NCI-H2081 treated with DMSO at 0.1 percent for 48 hours (cell line): ENCODE data around the gene GRK6.
"Not testable (repeated sequence)": the region's sequence is repeated elsewhere in the genome, so short reads cannot be mapped to it uniquely, and the experiment has no call there.

Experiments used
- DNase-seq: peaks from one replicate; lab custom pipeline; 2025; lab: John Stamatoyannopoulos, UW

GRK6 gene

GRCh38 chr5:177471610-177472356 is 45.3 kb downstream of the GRK6 start:
- no peak for DNase-seq

- DNase-seq, result no peak
Observed at GRCh38 chr5:177472460-177473442, 46.3 kb downstream of the GRK6 start.

GRCh38 chr5:177473443-177474001 is 47.0 kb downstream of the GRK6 start, which contains the start of gene DBN1:
Gene DBN1, minus strand, starts transcription at chr5:177473634. Its CDS starts 113 bp downstream, at chr5:177473521.
- DNase-seq, result no peak

- no peak for DNase-seq
Observed at GRCh38 chr5:177474002-177474476, 47.6 kb downstream of the GRK6 start.

- no peak for DNase-seq
Observed at GRCh38 chr5:177474846-177475562, 48.5 kb downstream of the GRK6 start.

- no peak for DNase-seq
Observed at GRCh38 chr5:177475563-177476427, 49.3 kb downstream of the GRK6 start.

- no peak for DNase-seq
Observed at GRCh38 chr5:177476531-177477233, 50.2 kb downstream of the GRK6 start.

GRCh38 chr5:177477701-177478477 is 51.4 kb downstream of the GRK6 start:
- no peak for DNase-seq

- no peak for DNase-seq
Observed at GRCh38 chr5:177478711-177479646, 52.5 kb downstream of the GRK6 start.

- DNase-seq, result no peak
Observed at GRCh38 chr5:177479774-177480173, 53.3 kb downstream of the GRK6 start.

GRCh38 chr5:177482359-177482795 is 55.9 kb downstream of the GRK6 start:
- DNase-seq, result no peak

GRCh38 chr5:177483042-177483441 is 56.6 kb downstream of the GRK6 start:
- DNase-seq, result no peak

- no peak for DNase-seq
Observed at GRCh38 chr5:177483994-177484901, 57.8 kb downstream of the GRK6 start.

GRCh38 chr5:177484902-177485549 is 58.5 kb downstream of the GRK6 start:
- no peak for DNase-seq

- DNase-seq, result not testable (repeated sequence)
Observed at GRCh38 chr5:177485753-177486152, 59.3 kb downstream of the GRK6 start.

- no peak for DNase-seq
Observed at GRCh38 chr5:177486256-177486655, 59.8 kb downstream of the GRK6 start.
